ENCODE results near the gene KNDC1. TPM values are rescaled to one million over a fixed set of nuclear protein-coding genes. Genes with fewer than 3 reads are reported as not detected.
A peak's percentile ranks its signal among the peaks of the same experiment; 100 is the strongest.

KNDC1 gene
- total and polyA plus RNA-seq, 2 of the 13 experiments (the other 11 are each of a cell fraction or from before 2014, with no cell fraction given): 0.69 TPM; not detected in 1

- no peak for TF ChIP-seq SOX6 (IDR thresholded peaks at IDR 0.05)
- 0 out of 2 replicates have a peak, but pooled peaks have one; percentile 13 for TF ChIP-seq SOX6 (CRISPR knock-in tag; IDR thresholded peaks at IDR 0.05)
- TF ChIP-seq ZNF749 (CRISPR knock-in tag; IDR thresholded peaks at IDR 0.05; ENCODE audit: borderline replicate concordance): no peak
- TF ChIP-seq ELF3 (CRISPR knock-in tag; IDR thresholded peaks at IDR 0.05): 0 out of 2 replicates have a peak, but pooled peaks have one; percentile 22
- TF ChIP-seq RFXAP (CRISPR knock-in tag; IDR thresholded peaks at IDR 0.05; ENCODE audit: borderline replicate concordance): no peak
- no peak for TF ChIP-seq NR2F2 (IDR thresholded peaks at IDR 0.05; ENCODE audit: borderline replicate concordance, low read depth)
- TF ChIP-seq MXD1 (CRISPR knock-in tag; IDR thresholded peaks at IDR 0.05): no peak
- TF ChIP-seq KLF16 (CRISPR knock-in tag; IDR thresholded peaks at IDR 0.05): no peak
- no peak for TF ChIP-seq KMT2A (CRISPR knock-in tag; IDR thresholded peaks at IDR 0.05)
- peak; percentile 68; the same call in 1 of the 2 replicates for TF ChIP-seq ZSCAN21 (CRISPR knock-in tag; IDR thresholded peaks at IDR 0.05; ENCODE audit: borderline replicate concordance)
- TF ChIP-seq HMGXB4 (CRISPR knock-in tag; IDR thresholded peaks at IDR 0.05; ENCODE audit: borderline replicate concordance in 1 of 2, low read depth in 1 of 2): peak in 1 of 2 experiments; percentile 68; a peak in 2 of 4 replicates
- no peak for TF ChIP-seq JUNB (CRISPR knock-in tag; IDR thresholded peaks at IDR 0.05; ENCODE audit: borderline replicate concordance)
- 0 out of 2 replicates have a peak, but pooled peaks have one; percentile 43 for TF ChIP-seq PATZ1 (CRISPR knock-in tag; IDR thresholded peaks at IDR 0.05)
- TF ChIP-seq AKAP8 (CRISPR knock-in tag; IDR thresholded peaks at IDR 0.05): no peak
- no peak for TF ChIP-seq ARID5B (CRISPR knock-in tag; IDR thresholded peaks at IDR 0.05)
- TF ChIP-seq SRY (CRISPR knock-in tag; IDR thresholded peaks at IDR 0.05): no peak
- peak; percentile 29; the same call in 1 of the 2 replicates for TF ChIP-seq GATAD2A (CRISPR knock-in tag; IDR thresholded peaks at IDR 0.05)
- TF ChIP-seq ZNF510 (CRISPR knock-in tag; IDR thresholded peaks at IDR 0.05; ENCODE audit: low read depth): no peak
- no peak for TF ChIP-seq DMTF1 (CRISPR knock-in tag; IDR thresholded peaks at IDR 0.05)
Observed at GRCh38 chr10:133257489-133258065, 97.6 kb downstream of the KNDC1 start (continued).

All from HepG2 (cell line).